ENCODE results near the gene ZSCAN5C.

ZSCAN5C gene

DNA sequence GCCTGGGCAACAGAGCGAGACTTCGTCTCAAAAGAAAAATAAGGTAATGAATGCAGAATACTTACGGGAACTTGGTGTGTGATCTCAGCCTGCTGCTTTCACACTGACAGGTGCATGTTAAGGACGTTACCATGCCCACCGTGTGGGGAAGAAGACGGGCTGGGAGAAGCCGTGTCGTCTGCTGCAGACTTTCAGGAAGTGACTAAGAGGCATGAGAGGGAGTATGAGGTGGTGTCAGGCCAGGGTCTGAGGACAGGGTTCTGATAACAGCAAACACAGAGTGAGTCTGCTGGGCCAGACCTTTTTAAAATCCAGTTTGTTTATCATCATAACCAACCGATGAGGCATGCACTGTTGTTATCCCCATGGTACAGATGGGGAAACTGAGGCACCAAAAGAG is 39.8 kb upstream of the ZSCAN5C start:
- no peak overlapping the region for H3K4me3 ChIP-seq (ENCODE audit: low read depth, low read length, poor library complexity, severe bottlenecking)
- H3K4me2 ChIP-seq (ENCODE audit: low read length): no peak overlapping the region
- no peaks in the 10 kb centered on the region for H3F3A ChIP-seq (ENCODE audit: insufficient read depth, low read length)
- H3K9ac ChIP-seq (ENCODE audit: low read length): no peak overlapping the region
- no peaks in the 10 kb centered on the region for H4K20me1 ChIP-seq (ENCODE audit: insufficient read depth, low read length)
- no peaks in the 10 kb centered on the region for H3K79me2 ChIP-seq (ENCODE audit: insufficient read depth, low read length)
- H2AFZ ChIP-seq (ENCODE audit: low read length): no peak overlapping the region
- H3K36me3 ChIP-seq (ENCODE audit: insufficient read depth, low read length): peaks cover 18% of the 10 kb centered on the region
- no peaks in the 10 kb centered on the region for H3K9me2 ChIP-seq (ENCODE audit: low read depth, low read length)
- H3K27ac ChIP-seq (ENCODE audit: low read depth, low read length, poor library complexity, severe bottlenecking): no peak overlapping the region
- no peaks in the 10 kb centered on the region for H3K4me1 ChIP-seq (ENCODE audit: insufficient read depth, low read length, severe bottlenecking)
- no peaks in the 10 kb centered on the region for H3K27me3 ChIP-seq (ENCODE audit: insufficient read depth, low read length)
- no peak for TF ChIP-seq EZH2 (IDR thresholded peaks at IDR 0.05; ENCODE audit: borderline replicate concordance, low read length)
- TF ChIP-seq, protein P1, sequence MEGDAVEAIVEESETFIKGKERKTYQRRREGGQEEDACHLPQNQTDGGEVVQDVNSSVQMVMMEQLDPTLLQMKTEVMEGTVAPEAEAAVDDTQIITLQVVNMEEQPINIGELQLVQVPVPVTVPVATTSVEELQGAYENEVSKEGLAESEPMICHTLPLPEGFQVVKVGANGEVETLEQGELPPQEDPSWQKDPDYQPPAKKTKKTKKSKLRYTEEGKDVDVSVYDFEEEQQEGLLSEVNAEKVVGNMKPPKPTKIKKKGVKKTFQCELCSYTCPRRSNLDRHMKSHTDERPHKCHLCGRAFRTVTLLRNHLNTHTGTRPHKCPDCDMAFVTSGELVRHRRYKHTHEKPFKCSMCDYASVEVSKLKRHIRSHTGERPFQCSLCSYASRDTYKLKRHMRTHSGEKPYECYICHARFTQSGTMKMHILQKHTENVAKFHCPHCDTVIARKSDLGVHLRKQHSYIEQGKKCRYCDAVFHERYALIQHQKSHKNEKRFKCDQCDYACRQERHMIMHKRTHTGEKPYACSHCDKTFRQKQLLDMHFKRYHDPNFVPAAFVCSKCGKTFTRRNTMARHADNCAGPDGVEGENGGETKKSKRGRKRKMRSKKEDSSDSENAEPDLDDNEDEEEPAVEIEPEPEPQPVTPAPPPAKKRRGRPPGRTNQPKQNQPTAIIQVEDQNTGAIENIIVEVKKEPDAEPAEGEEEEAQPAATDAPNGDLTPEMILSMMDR (IDR thresholded peaks at IDR 0.05; ENCODE audit: low read length): no peak
- H3K9me3 ChIP-seq (ENCODE audit: low read length): no peaks in the 10 kb centered on the region

DNA sequence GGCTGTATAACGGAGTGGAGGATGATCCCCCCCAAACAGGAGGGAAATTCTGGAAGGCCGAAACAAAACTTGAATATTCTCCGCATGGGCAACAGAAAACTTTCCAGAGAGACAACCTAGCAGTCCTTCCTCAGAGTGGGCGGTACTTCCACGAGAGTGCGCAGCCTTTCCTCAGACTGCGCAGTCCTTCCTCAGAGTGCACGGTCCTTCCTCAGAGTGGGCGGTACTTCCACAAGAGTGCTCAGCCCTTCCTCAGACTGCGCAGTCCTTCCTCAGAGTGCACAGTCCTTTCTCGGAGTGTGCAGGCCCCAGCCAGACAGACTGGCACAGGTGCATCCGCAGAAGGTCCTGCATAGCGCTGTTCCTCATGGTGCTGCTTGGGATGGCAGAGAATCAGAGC is 39.0 kb upstream of the ZSCAN5C start:
- no peak overlapping the region for H3K9ac ChIP-seq (ENCODE audit: low read length)
- no peaks in the 10 kb centered on the region for H3F3A ChIP-seq (ENCODE audit: insufficient read depth, low read length)
- no peak overlapping the region for H3K4me2 ChIP-seq (ENCODE audit: low read length)
- no peak overlapping the region for H2AFZ ChIP-seq (ENCODE audit: low read length)
- H4K20me1 ChIP-seq (ENCODE audit: insufficient read depth, low read length): no peaks in the 10 kb centered on the region
- H3K27ac ChIP-seq (ENCODE audit: low read depth, low read length, poor library complexity, severe bottlenecking): no peak overlapping the region
- no peaks in the 10 kb centered on the region for H3K4me1 ChIP-seq (ENCODE audit: insufficient read depth, low read length, severe bottlenecking)
- H3K79me2 ChIP-seq (ENCODE audit: insufficient read depth, low read length): no peaks in the 10 kb centered on the region
- TF ChIP-seq, protein P1 (IDR thresholded peaks at IDR 0.05; ENCODE audit: low read length): no peak
- no peak for TF ChIP-seq EZH2 (IDR thresholded peaks at IDR 0.05; ENCODE audit: borderline replicate concordance, low read length)
- peaks cover 15% of the 10 kb centered on the region for H3K36me3 ChIP-seq (ENCODE audit: insufficient read depth, low read length)
- H3K9me2 ChIP-seq (ENCODE audit: low read depth, low read length): no peaks in the 10 kb centered on the region
- H3K9me3 ChIP-seq (ENCODE audit: low read length): no peaks in the 10 kb centered on the region
- no peaks in the 10 kb centered on the region for H3K27me3 ChIP-seq (ENCODE audit: insufficient read depth, low read length)
- no peak overlapping the region for H3K4me3 ChIP-seq (ENCODE audit: low read depth, low read length, poor library complexity, severe bottlenecking)

DNA sequence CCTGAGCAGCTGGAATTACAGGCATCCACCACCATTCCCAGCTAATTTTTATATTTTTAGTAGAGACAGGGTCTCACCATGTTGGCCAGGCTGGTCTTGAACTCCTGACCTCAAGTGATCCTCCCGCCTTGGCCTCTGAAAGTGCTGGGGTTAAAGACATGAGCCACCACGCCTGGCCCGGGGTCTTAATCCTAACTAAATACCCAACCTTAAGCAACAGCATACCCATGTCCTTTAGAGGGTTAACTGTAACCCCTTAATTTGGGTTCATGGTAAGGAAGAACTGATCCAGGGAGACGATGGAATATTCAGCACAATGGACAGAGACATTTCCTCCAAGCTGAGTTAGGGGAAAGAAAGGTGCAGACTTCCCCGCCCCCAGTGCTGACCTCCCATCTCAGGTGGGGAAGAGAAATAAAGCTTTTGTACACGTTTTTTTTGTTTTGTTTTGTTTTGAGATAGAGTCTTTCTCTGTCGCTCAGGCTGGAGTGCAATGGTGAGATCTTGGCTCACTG is 35.0 kb upstream of the ZSCAN5C start:
- Histone ChIP-seq H2AFZ (ENCODE audit: low read length) (no peak overlapping the region), H3K4me3 (ENCODE audit: low read depth, low read length, poor library complexity, severe bottlenecking) (no peak overlapping the region), H3K9ac (ENCODE audit: low read length) (no peak overlapping the region), H4K20me1 (ENCODE audit: insufficient read depth, low read length) (no peaks in the 10 kb centered on the region), H3K36me3 (ENCODE audit: insufficient read depth, low read length) (no peaks in the 10 kb centered on the region), H3K4me1 (ENCODE audit: insufficient read depth, low read length, severe bottlenecking) (no peaks in the 10 kb centered on the region), H3F3A (ENCODE audit: insufficient read depth, low read length) (no peaks in the 10 kb centered on the region), H3K9me2 (ENCODE audit: low read depth, low read length) (no peaks in the 10 kb centered on the region), H3K9me3 (ENCODE audit: low read length) (no peaks in the 10 kb centered on the region), H3K4me2 (ENCODE audit: low read length) (no peak overlapping the region), H3K79me2 (ENCODE audit: insufficient read depth, low read length) (no peaks in the 10 kb centered on the region), H3K27ac (ENCODE audit: low read depth, low read length, poor library complexity, severe bottlenecking) (no peak overlapping the region), H3K27me3 (ENCODE audit: insufficient read depth, low read length) (no peaks in the 10 kb centered on the region)
- TF ChIP-seq EZH2 (IDR thresholded peaks at IDR 0.05; ENCODE audit: borderline replicate concordance, low read length): no peak
- TF ChIP-seq, protein P1 (IDR thresholded peaks at IDR 0.05; ENCODE audit: low read length): no peak
